Gastrocnemius medialis (tissue), 4 donors: Measurements from ENCODE around the gene RPL22. TPM values are rescaled to one million over a fixed set of nuclear protein-coding genes. Genes with fewer than 3 reads are reported as not detected.

Source experiments
- ATAC-seq, 2 donors: fragments of 150-250 bp; one replicate each; pipeline ENCODE4 v1.9.1; 2016
- DNase-seq, 2 donors: peaks; one replicate each; pipeline ENCODE4 v3.0.0-alpha.2; 2019
- H3K27ac ChIP-seq, 4 donors: fragments of 200-600 bp; sonication (generic); 1 replicate in 1 of 4; 2 replicates in 3 of 4; pipeline ENCODE4 v1.5.1; 2016 to 2018; ENCODE audit warnings: mild to moderate bottlenecking in 2 of 4, moderate library complexity in 1 of 4
- H3K27me3 ChIP-seq, 3 donors: fragments of 200-600 bp; sonication (generic) in 2 of 3; 1 replicate in 1 of 3; 2 replicates in 2 of 3; pipeline versions ENCODE4 v1.5.1 to v1.6.0; 2016 to 2019; ENCODE audit warnings: mild to moderate bottlenecking in 1 of 3, moderate library complexity in 1 of 3
- H3K36me3 ChIP-seq, 2 donors: fragments of 200-600 bp; sonication (generic) in 1 of 2; one replicate each; pipeline ENCODE4 v1.5.1; 2017 to 2018
- H3K4me1 ChIP-seq, 2 donors: fragments of 200-600 bp; sonication (generic) in 1 of 2; one replicate each; pipeline ENCODE4 v1.5.1; 2016 to 2017; ENCODE audit warnings: mild to moderate bottlenecking in 2 of 2
- H3K4me3 ChIP-seq, 4 donors: fragments of 200-600 bp; sonication (generic) in 3 of 4; 1 replicate in 1 of 4; 2 replicates in 3 of 4; pipeline ENCODE4 v1.5.1; 2016 to 2019; ENCODE audit warnings: mild to moderate bottlenecking in 2 of 4
- H3K9me3 ChIP-seq, 3 donors: fragments of 200-600 bp; sonication (generic) in 2 of 3; 1 replicate in 1 of 3; 2 replicates in 2 of 3; pipeline ENCODE4 v1.5.1; 2016 to 2019
- POLR2A ChIP-seq, 2 donors: fragments of 450-650 bp; IDR thresholded peaks; one replicate each; pipeline ENCODE4 v1.6.1; 2017; ENCODE audit warnings: antibody characterized with exemption in 2 of 2, mild to moderate bottlenecking in 2 of 2, moderate library complexity in 2 of 2
- in situ Hi-C, 4 donors: fragments of 200-750 bp; cut with MboI; loops; one replicate each; pipeline versions ENCODE4 v1.15.0 to v1.8.0; 2017; ENCODE audit warnings: low sequenced_read_pairs in 4 of 4
- intact Hi-C: fragments of 100-400 bp; cut with DNase I; formaldehyde crosslinking; loops from one replicate; pipeline ENCODE4 v1.15.1; 2023; ENCODE audit warnings: low total_unique reads
- total RNA-seq, 4 donors: library from RNA; depleted of rRNA; stranded (reverse); fragments of >200 nt; gene quantifications; one replicate each; pipeline versions ENCODE4 v1.1.0 to v1.2.3, GENCODE V29; 2016
- TF ChIP-seq, protein P1 (sequence below), 5 experiments: fragments of 450-650 bp in 3 of 5; fragments of 200-600 bp in 2 of 5; sonication (generic) in 2 of 5; IDR thresholded peaks in 4 of 5; conservative IDR thresholded peaks in 1 of 5; 1 replicate in 4 of 5; 2 replicates in 1 of 5; pipeline ENCODE4 v1.5.1; 2016 to 2019; ENCODE audit warnings: antibody characterized with exemption in 5 of 5, mild to moderate bottlenecking in 3 of 5, moderate library complexity in 3 of 5

The RPL22 gene
- total RNA-seq, 4 donors from 2014 or later: 95.2 to 132 (median 121) TPM

DNA sequence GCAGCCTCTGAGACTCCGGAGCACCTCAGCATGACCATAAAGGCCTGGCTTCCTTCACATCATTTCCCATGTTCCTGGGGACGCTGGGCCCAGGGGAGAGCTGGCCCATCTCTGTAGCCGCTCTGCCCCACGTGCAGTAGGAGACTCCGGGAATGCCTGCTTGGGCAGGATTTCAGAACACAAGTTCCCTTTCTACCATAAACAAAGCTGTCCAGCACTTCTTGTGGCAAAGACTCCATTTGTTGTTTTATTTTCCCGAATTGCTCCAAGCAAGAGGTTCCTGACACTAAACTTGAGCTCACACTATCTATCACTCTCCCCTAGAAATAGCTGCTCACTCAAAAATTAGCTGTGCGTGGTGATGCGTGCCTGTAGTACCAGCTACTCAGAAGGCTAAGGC, 41.2 kb downstream of the RPL22 start:
- H3K4me3 ChIP-seq: no peak overlapping the region
- in situ Hi-C loops (no loop called here), intact Hi-C loops (no loop called here)
- H3K36me3 ChIP-seq: no peaks in the 10 kb centered on the region
- DNase-seq (no peak), ATAC-seq (no peak)
- no peaks in the 10 kb centered on the region for H3K4me1 ChIP-seq
- H3K27ac ChIP-seq: no peak overlapping the region
- no peaks in the 10 kb centered on the region for H3K9me3 ChIP-seq
- H3K27me3 ChIP-seq: peaks cover 7 to 18% (median 8%) of the 10 kb centered on the region in 3 donors
- TF ChIP-seq, protein P1, sequence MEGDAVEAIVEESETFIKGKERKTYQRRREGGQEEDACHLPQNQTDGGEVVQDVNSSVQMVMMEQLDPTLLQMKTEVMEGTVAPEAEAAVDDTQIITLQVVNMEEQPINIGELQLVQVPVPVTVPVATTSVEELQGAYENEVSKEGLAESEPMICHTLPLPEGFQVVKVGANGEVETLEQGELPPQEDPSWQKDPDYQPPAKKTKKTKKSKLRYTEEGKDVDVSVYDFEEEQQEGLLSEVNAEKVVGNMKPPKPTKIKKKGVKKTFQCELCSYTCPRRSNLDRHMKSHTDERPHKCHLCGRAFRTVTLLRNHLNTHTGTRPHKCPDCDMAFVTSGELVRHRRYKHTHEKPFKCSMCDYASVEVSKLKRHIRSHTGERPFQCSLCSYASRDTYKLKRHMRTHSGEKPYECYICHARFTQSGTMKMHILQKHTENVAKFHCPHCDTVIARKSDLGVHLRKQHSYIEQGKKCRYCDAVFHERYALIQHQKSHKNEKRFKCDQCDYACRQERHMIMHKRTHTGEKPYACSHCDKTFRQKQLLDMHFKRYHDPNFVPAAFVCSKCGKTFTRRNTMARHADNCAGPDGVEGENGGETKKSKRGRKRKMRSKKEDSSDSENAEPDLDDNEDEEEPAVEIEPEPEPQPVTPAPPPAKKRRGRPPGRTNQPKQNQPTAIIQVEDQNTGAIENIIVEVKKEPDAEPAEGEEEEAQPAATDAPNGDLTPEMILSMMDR (IDR thresholded peaks at IDR 0.05 in 4 of 5, conservative IDR thresholded peaks at IDR 0.05 in 1 of 5): no peak
- TF ChIP-seq POLR2A (IDR thresholded peaks at IDR 0.05): no peak

GRCh38 chr1:6157528-6158174, 41.7 kb downstream of the RPL22 start:
- peaks cover 3 to 18% (median 8%) of the 10 kb centered on the region in 3 donors for H3K27me3 ChIP-seq

DNA sequence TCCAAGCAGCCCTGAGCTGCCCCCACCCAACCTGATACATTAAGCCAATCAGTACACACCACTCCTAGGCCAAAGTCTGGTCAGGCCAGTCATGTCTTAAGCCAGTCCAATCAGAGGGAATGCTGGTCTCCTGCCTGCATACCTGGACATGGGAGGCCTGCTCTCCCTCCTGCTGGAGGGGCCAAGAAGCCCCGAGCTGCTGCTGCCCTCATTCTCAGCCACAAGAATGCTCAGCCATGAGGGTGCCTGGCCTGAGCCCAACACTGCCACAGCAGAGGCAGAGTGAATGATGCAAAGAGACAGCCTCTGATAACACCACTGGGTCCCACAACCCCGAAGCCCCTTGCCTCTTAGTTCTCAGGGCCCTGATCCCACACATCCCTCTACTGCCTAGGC, 42.3 kb downstream of the RPL22 start:
- DNase-seq: no peak
- Histone ChIP-seq H3K27me3 (peaks cover 0 to 13% (median 8%) of the 10 kb centered on the region in 3 donors), H3K9me3 (no peaks in the 10 kb centered on the region)

More at GRCh38 chr1:6157528-6158174, 41.7 kb downstream of the RPL22 start:
- Histone ChIP-seq H3K36me3 (no peaks in the 10 kb centered on the region), H3K27ac (no peak overlapping the region), H3K9me3 (no peaks in the 10 kb centered on the region), H3K4me1 (no peaks in the 10 kb centered on the region), H3K4me3 (no peak overlapping the region)
- ATAC-seq: no peak
- no peak for TF ChIP-seq POLR2A (IDR thresholded peaks at IDR 0.05)
- TF ChIP-seq, protein P1 (IDR thresholded peaks at IDR 0.05 in 4 of 5, conservative IDR thresholded peaks at IDR 0.05 in 1 of 5): no peak
- in situ Hi-C loops: no loop called here
- no peak for DNase-seq
- intact Hi-C loops: no loop called here

GRCh38 chr1:6154525-6155319, 44.7 kb downstream of the RPL22 start:
- no peak for TF ChIP-seq POLR2A (IDR thresholded peaks at IDR 0.05)
- in situ Hi-C loops (no loop called here), intact Hi-C loops (no loop called here)
- ATAC-seq: no peak
- Histone ChIP-seq H3K27me3 (peaks cover 0 to 2% (median 0%) of the 10 kb centered on the region in 3 donors), H3K4me3 (no peak overlapping the region), H3K36me3 (no peaks in the 10 kb centered on the region), H3K27ac (no peak overlapping the region), H3K4me1 (no peaks in the 10 kb centered on the region), H3K9me3 (no peaks in the 10 kb centered on the region)
- no peak for DNase-seq

More for the DNA sequence above, 42.3 kb downstream of the RPL22 start:
- Histone ChIP-seq H3K27ac (no peak overlapping the region), H3K4me1 (no peaks in the 10 kb centered on the region), H3K36me3 (no peaks in the 10 kb centered on the region), H3K4me3 (no peak overlapping the region)
- ATAC-seq: no peak
- TF ChIP-seq, protein P1 (IDR thresholded peaks at IDR 0.05 in 4 of 5, conservative IDR thresholded peaks at IDR 0.05 in 1 of 5): no peak
- no peak for TF ChIP-seq POLR2A (IDR thresholded peaks at IDR 0.05)
- intact Hi-C loops (no loop called here), in situ Hi-C loops (no loop called here)

DNA sequence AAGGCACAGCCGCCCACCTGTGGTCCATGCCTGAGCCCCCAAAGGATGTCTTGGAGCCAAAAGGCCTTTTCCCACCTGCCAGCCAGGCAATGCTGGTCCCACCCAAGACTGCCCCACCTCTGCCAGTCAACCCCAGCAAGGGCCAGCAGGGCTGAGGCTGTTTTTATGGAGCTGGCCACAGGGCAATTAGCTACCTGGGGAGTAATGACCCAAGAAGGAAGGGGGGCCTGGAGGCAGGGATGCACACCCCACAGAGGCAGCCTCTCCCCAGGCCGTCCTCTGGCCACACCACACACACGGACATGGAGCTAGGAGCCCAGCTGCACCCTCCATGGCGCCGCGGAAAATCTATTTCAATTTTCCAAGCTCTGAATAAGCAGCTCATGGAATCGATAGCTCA, 46.5 kb downstream of the RPL22 start:
- Histone ChIP-seq H3K36me3 (no peaks in the 10 kb centered on the region), H3K27ac (no peak overlapping the region), H3K4me1 (no peaks in the 10 kb centered on the region), H3K4me3 (no peak overlapping the region), H3K27me3 (peaks cover 11 to 17% (median 14%) of the 10 kb centered on the region in 3 donors), H3K9me3 (no peaks in the 10 kb centered on the region)
- no peak for DNase-seq
- no peak for ATAC-seq
- TF ChIP-seq, protein P1 (IDR thresholded peaks at IDR 0.05 in 4 of 5, conservative IDR thresholded peaks at IDR 0.05 in 1 of 5): no peak
- TF ChIP-seq POLR2A (IDR thresholded peaks at IDR 0.05): no peak
- intact Hi-C loops (no loop called here), in situ Hi-C loops (no loop called here)
